Measurements from ENCODE around the gene ZBED3. TPM values are rescaled to one million over a fixed set of nuclear protein-coding genes. Genes with fewer than 3 reads are reported as not detected.

The ZBED3 gene
- total RNA-seq, 1 experiment from 2014 or later, result 0.63 TPM

GRCh38 chr5:77030097-77031071, 56.7 kb downstream of the ZBED3 start, which contains the start of gene AGGF1:
Gene AGGF1, plus strand, starts transcription at chr5:77030404. Its CDS starts 363 bp downstream, at chr5:77030767.
- in situ Hi-C loops (cut with HindIII; ENCODE audit: low pct_unique_long_range_greater_than_20kb, low sequenced_read_pairs), result no loop called here
- peak; percentile 94 for DNase-seq (ENCODE audit: low read depth, low spot score)

GRCh38 chr5:77029376-77029885, 57.7 kb downstream of the ZBED3 start:
- DNase-seq (ENCODE audit: low read depth, low spot score), result no peak
- in situ Hi-C loops (cut with HindIII; ENCODE audit: low pct_unique_long_range_greater_than_20kb, low sequenced_read_pairs), result no loop called here

- no peak for DNase-seq (ENCODE audit: low read depth, low spot score)
- in situ Hi-C loops (cut with HindIII; ENCODE audit: low pct_unique_long_range_greater_than_20kb, low sequenced_read_pairs), result no loop called here
Measured at GRCh38 chr5:77028631-77029375, 58.3 kb downstream of the ZBED3 start.

- in situ Hi-C loops (cut with HindIII; ENCODE audit: low pct_unique_long_range_greater_than_20kb, low sequenced_read_pairs), result no loop called here
- no peak for DNase-seq (ENCODE audit: low read depth, low spot score)
Measured at GRCh38 chr5:77024490-77024889, 62.6 kb downstream of the ZBED3 start.

- in situ Hi-C loops (cut with HindIII; ENCODE audit: low pct_unique_long_range_greater_than_20kb, low sequenced_read_pairs), result no loop called here
- DNase-seq (ENCODE audit: low read depth, low spot score), result no peak
Measured at GRCh38 chr5:77022511-77023417, 64.3 kb downstream of the ZBED3 start.

Small RNAs within 50 kb of the gene (small RNA-seq; reads per million reads assigned to genes)
- gene SNORA47, result 34.1 to 84.0 reads per million in 2 experiments

Other genes with a start within 250 kb of the ZBED3 start
- gene S100Z, start 237.3 kb downstream of the ZBED3 start, total RNA-seq (2014; rRNA removed; shearing (Covaris generic)), result not detected in 2 replicates
- gene CRHBP, start 134.2 kb downstream of the ZBED3 start, total RNA-seq (2014; rRNA removed; shearing (Covaris generic)), result not detected in 2 replicates
- gene AGGF1, start 56.9 kb downstream of the ZBED3 start, total RNA-seq (2014; rRNA removed; shearing (Covaris generic)), result 31.4 and 39.1 TPM in 2 replicates
- gene PDE8B, start 123.4 kb upstream of the ZBED3 start, total RNA-seq (2014; rRNA removed; shearing (Covaris generic)), result not detected in 2 replicates

All from SK-MEL-5 (cell line).